ENCODE measurements around the gene BEGAIN. TPM values are rescaled to one million over a fixed set of nuclear protein-coding genes. Genes with fewer than 3 reads are reported as not detected.

The BEGAIN gene
- total RNA-seq, 3 donors from 2014 or later (not counting 1 experiment from before 2014, with no cell fraction given) = 0.11 to 1.3 TPM; not detected in 1

- Mint-ChIP-seq H3K4me3 (peak overlapping the region; percentile 55), H3K36me3 (no peaks in the 10 kb centered on the region), H3K9me3 (no peaks in the 10 kb centered on the region), H3K27me3 (ENCODE audit: low read depth in 2 of 2) (peaks cover 0 to 10% of the 10 kb centered on the region in 2 donors), H3K27ac (no peak overlapping the region), H3K4me1 (peaks cover 13 to 26% of the 10 kb centered on the region in 2 donors)
- H3K27me3 ChIP-seq (ENCODE audit: control insufficient read depth, insufficient read depth, low read length) = no peaks in the 10 kb centered on the region
- peaks cover 39% of the 10 kb centered on the region for H3K4me1 ChIP-seq (ENCODE audit: control insufficient read depth, insufficient read depth, low read length)
- ATAC-seq = peak; percentile 24 to 50 (median 36)
- no peak for TF ChIP-seq CTCF (IDR thresholded peaks at IDR 0.05)
- WGBS (ENCODE audit: insufficient coverage) = 7% methylated on average over 18 of the region's 18 CpGs
- H3K36me3 ChIP-seq (ENCODE audit: control insufficient read depth, insufficient read depth, low read length) = no peaks in the 10 kb centered on the region
- no peak overlapping the region for H3K4me3 ChIP-seq (ENCODE audit: low read length)
- DNase-seq = peak in 1 of 2 donors; percentile 90
- no peaks in the 10 kb centered on the region for H3K9me3 ChIP-seq (ENCODE audit: control insufficient read depth, insufficient read depth, low read length)
- H3K27ac ChIP-seq (ENCODE audit: low read length) = peak overlapping the region; percentile 62
- intact Hi-C loops (cut with micrococcal nuclease) = no loop called here
Measured at GRCh38 chr14:100547633-100548294, 39.5 kb downstream of the BEGAIN start.

GRCh38 chr14:100546051-100546443, 41.2 kb downstream of the BEGAIN start:
- no peaks in the 10 kb centered on the region for H3K9me3 ChIP-seq (ENCODE audit: control insufficient read depth, insufficient read depth, low read length)
- no peak for TF ChIP-seq CTCF (IDR thresholded peaks at IDR 0.05)
- H3K4me1 ChIP-seq (ENCODE audit: control insufficient read depth, insufficient read depth, low read length) = peaks cover 39% of the 10 kb centered on the region
- H3K4me3 ChIP-seq (ENCODE audit: low read length) = no peak overlapping the region
- ATAC-seq (no peak), DNase-seq (no peak)
- Mint-ChIP-seq H3K4me1 (peaks cover 13 to 32% of the 10 kb centered on the region in 2 donors), H3K27ac (no peak overlapping the region), H3K36me3 (no peaks in the 10 kb centered on the region), H3K9me3 (no peaks in the 10 kb centered on the region), H3K4me3 (peak overlapping the region; percentile 21), H3K27me3 (ENCODE audit: low read depth in 2 of 2) (peaks cover 0 to 15% of the 10 kb centered on the region in 2 donors)
- 42% methylated on average over 10 of the region's 28 CpGs for WGBS (ENCODE audit: insufficient coverage)
- no peaks in the 10 kb centered on the region for H3K27me3 ChIP-seq (ENCODE audit: control insufficient read depth, insufficient read depth, low read length)
- H3K27ac ChIP-seq (ENCODE audit: low read length) = peak overlapping the region; percentile 62
- intact Hi-C loops (cut with micrococcal nuclease) = no loop called here
- H3K36me3 ChIP-seq (ENCODE audit: control insufficient read depth, insufficient read depth, low read length) = no peaks in the 10 kb centered on the region

GRCh38 chr14:100545359-100545758, 41.9 kb downstream of the BEGAIN start:
- DNase-seq = no peak

More at GRCh38 chr14:100545359-100545758, 41.9 kb downstream of the BEGAIN start:
- Histone ChIP-seq H3K27me3 (ENCODE audit: control insufficient read depth, insufficient read depth, low read length) (no peaks in the 10 kb centered on the region), H3K4me1 (ENCODE audit: control insufficient read depth, insufficient read depth, low read length) (peaks cover 39% of the 10 kb centered on the region), H3K27ac (ENCODE audit: low read length) (no peak overlapping the region), H3K36me3 (ENCODE audit: control insufficient read depth, insufficient read depth, low read length) (no peaks in the 10 kb centered on the region), H3K4me3 (ENCODE audit: low read length) (no peak overlapping the region), H3K9me3 (ENCODE audit: control insufficient read depth, insufficient read depth, low read length) (no peaks in the 10 kb centered on the region)
- Mint-ChIP-seq H3K9me3 (no peaks in the 10 kb centered on the region), H3K27ac (no peak overlapping the region), H3K4me3 (peak overlapping the region; percentile 6), H3K36me3 (no peaks in the 10 kb centered on the region), H3K27me3 (ENCODE audit: low read depth in 2 of 2) (peaks cover 0 to 15% of the 10 kb centered on the region in 2 donors), H3K4me1 (peaks cover 13 to 32% of the 10 kb centered on the region in 2 donors)
- TF ChIP-seq CTCF (IDR thresholded peaks at IDR 0.05) = no peak
- WGBS (ENCODE audit: insufficient coverage) = 92% methylated on average over 3 of the region's 5 CpGs
- no peak for ATAC-seq
- intact Hi-C loops (cut with micrococcal nuclease) = no loop called here

All from natural killer cell (primary cell).